MCF 10A (cell line): Measurements from ENCODE around the gene RCOR1. TPM values are rescaled to one million over a fixed set of nuclear protein-coding genes. Genes with fewer than 3 reads are reported as not detected.

ENCODE experiments used
- BruUV-seq: library from RNA; stranded (reverse); fragments of 400-500 nt; replicated peaks from 2 replicates; lab custom pipeline; 2021; lab: Mats Ljungman, UMichigan
- CTCF ChIA-PET: fragments of 300-600 bp; sonication (Branson Sonifier 250); formaldehyde crosslinking; extraction: SDS; loops from one replicate; lab custom pipeline; 2021; ENCODE audit warnings: antibody characterized with exemption, inconsistent platforms; lab: Yijun Ruan, JAX
- POLR2A ChIA-PET: fragments of 300-600, 350-650 bp; sonication (Branson Sonifier 250); formaldehyde crosslinking; extraction: SDS; loops from one replicate; lab custom pipeline; 2020; ENCODE audit warnings: antibody characterized with exemption, inconsistent platforms; lab: Yijun Ruan, JAX
- DNase-seq: peaks from one replicate; pipeline ENCODE4 v3.0.0-alpha.2; 2018; ENCODE audit not compliant: unreplicated experiment
- H3K27ac Mint-ChIP-seq: one replicate; pipeline ENCODE4 v1.8.0; 2022; ENCODE audit warnings: mild to moderate bottlenecking, low read depth, mixed read lengths; ENCODE audit not compliant: unreplicated experiment
- H3K27me3 Mint-ChIP-seq: one replicate; pipeline ENCODE4 v1.8.0; 2022; ENCODE audit warnings: mixed read lengths; ENCODE audit not compliant: insufficient read depth, unreplicated experiment
- H3K36me3 Mint-ChIP-seq: one replicate; pipeline ENCODE4 v1.8.0; 2022; ENCODE audit warnings: mild to moderate bottlenecking, moderate library complexity, mixed read lengths; ENCODE audit not compliant: insufficient read depth, unreplicated experiment
- H3K4me1 Mint-ChIP-seq: one replicate; pipeline ENCODE4 v1.8.0; 2022; ENCODE audit warnings: mixed read lengths; ENCODE audit not compliant: insufficient read depth, unreplicated experiment
- H3K4me3 Mint-ChIP-seq: one replicate; pipeline ENCODE4 v1.8.0; 2022; ENCODE audit warnings: mild to moderate bottlenecking, moderate library complexity, mixed read lengths; ENCODE audit not compliant: unreplicated experiment
- H3K9me3 Mint-ChIP-seq: one replicate; pipeline ENCODE4 v1.8.0; 2022; ENCODE audit warnings: mixed read lengths; ENCODE audit not compliant: unreplicated experiment
- intact Hi-C: fragments of 100-400 bp; cut with micrococcal nuclease; formaldehyde crosslinking; loops from 2 replicates; pipeline ENCODE4 v1.14.1; 2022
- total RNA-seq: library from RNA; stranded (reverse); gene quantifications from 2 replicates; pipeline ENCODE4 v1.2.3, GENCODE V29; 2022
- TF ChIP-seq, protein P1 (sequence below): fragments of 200-600 bp; IDR thresholded peaks from one replicate; pipeline ENCODE4 v1.8.0; 2022; ENCODE audit warnings: antibody characterized with exemption, mild to moderate bottlenecking; ENCODE audit not compliant: unreplicated experiment

The RCOR1 gene
- total RNA-seq, 1 experiment from 2014 or later = 45.6 TPM

DNA sequence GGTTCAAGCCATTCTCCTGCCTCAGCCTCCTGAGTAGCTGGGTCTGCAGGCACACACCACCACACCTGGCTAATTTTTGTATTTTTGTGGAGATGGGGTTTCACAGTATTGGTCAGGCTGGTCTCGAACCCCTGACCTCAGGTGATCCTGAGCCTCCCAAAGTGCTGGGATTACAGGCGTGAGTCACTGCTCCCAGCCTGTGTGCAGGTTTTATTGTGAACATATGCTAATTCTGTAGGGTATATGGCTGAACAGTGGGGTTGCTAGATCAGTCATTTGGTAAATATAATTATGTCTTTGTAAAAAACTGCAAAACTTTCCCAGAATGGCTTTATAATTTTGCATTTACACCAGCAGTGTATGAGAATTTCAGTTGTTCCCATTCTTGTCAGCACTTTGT lies 85.9 kb downstream of the RCOR1 start:
- H3K4me3 Mint-ChIP-seq = no peak overlapping the region
- no peak overlapping the region for H3K27ac Mint-ChIP-seq
- TF ChIP-seq, protein P1, sequence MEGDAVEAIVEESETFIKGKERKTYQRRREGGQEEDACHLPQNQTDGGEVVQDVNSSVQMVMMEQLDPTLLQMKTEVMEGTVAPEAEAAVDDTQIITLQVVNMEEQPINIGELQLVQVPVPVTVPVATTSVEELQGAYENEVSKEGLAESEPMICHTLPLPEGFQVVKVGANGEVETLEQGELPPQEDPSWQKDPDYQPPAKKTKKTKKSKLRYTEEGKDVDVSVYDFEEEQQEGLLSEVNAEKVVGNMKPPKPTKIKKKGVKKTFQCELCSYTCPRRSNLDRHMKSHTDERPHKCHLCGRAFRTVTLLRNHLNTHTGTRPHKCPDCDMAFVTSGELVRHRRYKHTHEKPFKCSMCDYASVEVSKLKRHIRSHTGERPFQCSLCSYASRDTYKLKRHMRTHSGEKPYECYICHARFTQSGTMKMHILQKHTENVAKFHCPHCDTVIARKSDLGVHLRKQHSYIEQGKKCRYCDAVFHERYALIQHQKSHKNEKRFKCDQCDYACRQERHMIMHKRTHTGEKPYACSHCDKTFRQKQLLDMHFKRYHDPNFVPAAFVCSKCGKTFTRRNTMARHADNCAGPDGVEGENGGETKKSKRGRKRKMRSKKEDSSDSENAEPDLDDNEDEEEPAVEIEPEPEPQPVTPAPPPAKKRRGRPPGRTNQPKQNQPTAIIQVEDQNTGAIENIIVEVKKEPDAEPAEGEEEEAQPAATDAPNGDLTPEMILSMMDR = no peak
- peaks cover 14% of the 10 kb centered on the region for H3K36me3 Mint-ChIP-seq
- no peaks in the 10 kb centered on the region for H3K9me3 Mint-ChIP-seq
- ChIA-PET POLR2A (no interaction called here), CTCF (no interaction called here)
- peaks cover 5% of the 10 kb centered on the region for H3K4me1 Mint-ChIP-seq
- BruUV-seq = no TSS peak
- H3K27me3 Mint-ChIP-seq = no peaks in the 10 kb centered on the region
- no peak for DNase-seq
- intact Hi-C loops = no loop called here

DNA sequence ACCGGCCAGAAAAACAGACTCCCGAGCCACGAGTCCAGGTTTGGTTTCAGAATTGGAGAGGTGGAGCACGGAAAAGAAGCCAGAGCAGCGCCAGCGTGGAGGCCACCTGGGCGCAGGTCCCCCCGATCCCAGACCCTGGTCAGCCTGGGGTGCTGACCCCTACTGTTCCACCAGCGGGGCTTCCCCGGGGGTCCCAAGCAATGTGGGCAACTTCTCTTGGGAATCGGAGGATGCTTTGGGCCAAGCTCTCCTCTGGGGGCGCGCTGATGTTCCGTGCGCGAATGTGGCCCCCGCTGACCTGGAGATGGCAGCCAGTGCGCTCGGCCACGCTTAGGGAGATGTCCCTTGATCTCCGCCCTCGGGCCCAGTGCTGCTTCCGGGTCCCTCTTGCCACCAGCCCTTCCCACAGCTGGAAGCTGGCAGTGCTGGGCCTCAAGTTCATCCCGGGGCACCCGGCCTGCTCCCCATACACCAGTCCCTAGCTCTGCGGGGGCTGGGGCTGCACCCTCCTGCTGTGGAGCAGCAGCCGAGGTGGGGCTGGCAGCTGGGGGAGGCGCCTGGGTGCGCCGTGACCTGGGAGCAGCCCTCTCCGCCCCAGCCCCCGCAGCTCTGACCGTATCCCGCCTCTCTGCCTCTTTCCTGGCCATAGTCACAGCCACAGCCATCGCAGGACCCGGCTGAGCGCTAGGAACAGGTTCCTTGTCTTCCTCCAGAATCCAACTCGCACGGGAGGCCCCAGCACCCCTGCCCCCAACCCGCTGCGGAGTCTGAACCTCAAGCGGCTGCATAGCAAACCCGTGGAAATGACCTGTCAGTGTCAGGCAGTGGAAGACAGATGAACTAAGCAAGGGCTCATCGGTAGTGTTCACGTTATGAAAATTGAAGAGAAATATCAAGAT lies 91.2 kb downstream of the RCOR1 start:
- TF ChIP-seq, protein P1 = no peak
- intact Hi-C loops = no loop called here
- no peak for DNase-seq
- Mint-ChIP-seq H3K36me3 (peaks cover 18% of the 10 kb centered on the region), H3K4me1 (peaks cover 18% of the 10 kb centered on the region), H3K9me3 (no peaks in the 10 kb centered on the region), H3K4me3 (no peak overlapping the region), H3K27me3 (no peaks in the 10 kb centered on the region), H3K27ac (no peak overlapping the region)
- no TSS peak for BruUV-seq
- ChIA-PET CTCF (interaction anchor here (0.6 to 1.4 kb wide), 2 partner anchors 11 to 43 kb away, joined by 3 to 7 read pairs; no protein-coding TSS in a partner anchor), POLR2A (no interaction called here)

DNA sequence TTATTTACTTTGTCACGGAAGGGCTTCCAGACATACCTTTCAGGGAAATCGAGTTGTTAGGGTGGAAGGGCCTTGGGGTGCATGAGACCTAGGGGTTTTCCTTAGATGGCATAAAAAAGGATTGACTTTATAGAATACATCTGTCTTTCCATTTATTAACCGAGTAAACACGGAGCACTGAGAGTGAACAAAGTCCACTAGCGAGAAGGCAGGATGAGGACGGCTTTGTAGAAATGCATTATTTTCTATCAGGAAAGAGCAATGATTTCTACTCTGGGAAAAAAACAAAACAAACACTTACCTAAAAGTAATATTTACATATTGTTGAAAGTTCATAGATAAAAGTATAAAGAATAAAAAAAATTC lies 91.8 kb downstream of the RCOR1 start:
- H3K4me1 Mint-ChIP-seq = peaks cover 22% of the 10 kb centered on the region
- POLR2A ChIA-PET = no interaction called here
- no peak overlapping the region for H3K27ac Mint-ChIP-seq
- TF ChIP-seq, protein P1 = no peak
- no peaks in the 10 kb centered on the region for H3K27me3 Mint-ChIP-seq
- no peak for DNase-seq
- no peaks in the 10 kb centered on the region for H3K9me3 Mint-ChIP-seq
- H3K4me3 Mint-ChIP-seq = no peak overlapping the region
- CTCF ChIA-PET = interaction anchor here (1.4 kb wide), 1 partner anchor 10 kb away, joined by 7 read pairs; no protein-coding TSS in a partner anchor
- intact Hi-C loops = no loop called here
- no TSS peak for BruUV-seq
- peaks cover 18% of the 10 kb centered on the region for H3K36me3 Mint-ChIP-seq

DNA sequence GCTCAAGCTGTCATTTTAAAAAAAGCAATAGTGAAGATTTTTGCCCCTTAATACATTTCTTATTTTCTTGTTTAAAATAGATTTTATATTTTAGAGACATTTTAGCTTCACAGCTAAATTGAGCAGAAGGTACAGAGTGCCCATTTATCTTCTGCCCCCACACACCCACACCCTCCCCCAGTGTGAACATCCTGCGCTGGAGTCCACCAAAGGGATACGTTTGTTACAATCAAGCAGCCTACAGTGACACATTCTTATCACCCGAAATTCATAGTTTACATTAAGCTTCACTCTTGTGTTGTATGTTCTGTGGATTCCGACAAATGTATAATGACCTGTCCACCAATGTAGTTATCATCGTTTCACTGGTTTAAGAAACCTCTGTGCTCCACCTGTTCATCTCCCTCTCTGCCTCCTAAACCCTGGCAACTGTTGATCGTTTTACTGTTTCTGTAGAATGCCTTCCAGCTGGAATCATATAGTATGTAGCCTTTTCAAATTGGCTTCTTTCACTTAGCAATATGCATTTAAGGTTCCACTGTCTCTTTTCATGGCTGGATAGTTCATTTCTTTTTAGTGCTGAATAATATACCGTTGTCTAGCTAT lies 93.8 kb downstream of the RCOR1 start:
- no peak for DNase-seq
- intact Hi-C loops = no loop called here
- no peaks in the 10 kb centered on the region for H3K9me3 Mint-ChIP-seq
- TF ChIP-seq, protein P1 = no peak
- ChIA-PET CTCF (interaction anchor here (0.5 to 1.2 kb wide), 6 partner anchors 8 to 1444 kb away, joined by 3 to 7 read pairs (median 3); no protein-coding TSS in a partner anchor), POLR2A (interaction anchor here (0.7 to 0.8 kb wide), 2 partner anchors 8 to 48 kb away, joined by 3 read pairs; no protein-coding TSS in a partner anchor)
- no TSS peak for BruUV-seq
- peaks cover 27% of the 10 kb centered on the region for H3K4me1 Mint-ChIP-seq
- no peaks in the 10 kb centered on the region for H3K27me3 Mint-ChIP-seq
- H3K27ac Mint-ChIP-seq = no peak overlapping the region
- H3K4me3 Mint-ChIP-seq = no peak overlapping the region
- peaks cover 18% of the 10 kb centered on the region for H3K36me3 Mint-ChIP-seq
